ENCODE data around the gene TRIM50. TPM values are rescaled to one million over a fixed set of nuclear protein-coding genes. Genes with fewer than 3 reads are reported as not detected.

TRIM50 gene
- total RNA-seq, 1 donor from 2014 or later: not detected

DNA sequence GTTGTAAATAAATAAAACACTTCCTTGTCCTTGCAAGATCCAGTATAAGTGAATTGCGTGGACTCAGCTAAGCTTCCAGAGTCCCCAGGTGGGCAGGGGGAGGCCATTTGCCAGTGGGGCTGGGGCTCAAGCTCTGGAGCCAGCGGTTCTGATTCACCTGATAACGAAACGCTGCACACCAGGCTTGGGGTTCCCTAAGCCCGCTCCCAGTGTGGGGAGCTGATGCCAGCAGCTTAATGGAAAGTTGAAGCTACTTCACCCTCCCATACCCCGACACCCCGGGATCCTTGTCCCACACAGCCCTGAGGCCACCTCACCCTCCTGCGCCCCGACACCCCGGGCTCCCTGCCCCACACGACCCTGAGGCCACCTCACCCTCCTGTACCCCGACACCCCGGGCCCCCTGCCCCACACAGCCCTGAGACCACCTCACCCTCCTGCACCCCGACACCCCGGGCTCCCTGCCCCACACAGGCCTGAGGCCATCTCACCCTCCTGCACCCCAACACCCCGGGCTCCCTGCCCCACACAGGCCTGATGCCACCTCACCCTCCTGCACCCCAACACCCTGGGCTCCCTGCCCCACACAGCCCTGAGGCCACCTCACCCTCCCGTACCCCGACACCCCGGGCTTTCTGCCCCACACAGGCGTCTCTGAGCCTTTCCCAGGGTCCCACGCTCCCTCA, 30.9 kb upstream of the TRIM50 start:
- no peak overlapping the region for H3K4me3 ChIP-seq (ENCODE audit: low read depth, low read length)
- H3K27me3 ChIP-seq (ENCODE audit: control insufficient read depth, insufficient read depth, low read length): peaks cover 4% of the 10 kb centered on the region
- FAIRE-seq: no peak
- no peaks in the 10 kb centered on the region for H3K36me3 ChIP-seq (ENCODE audit: control insufficient read depth, insufficient read depth, low read length)
- TF ChIP-seq, protein P1, sequence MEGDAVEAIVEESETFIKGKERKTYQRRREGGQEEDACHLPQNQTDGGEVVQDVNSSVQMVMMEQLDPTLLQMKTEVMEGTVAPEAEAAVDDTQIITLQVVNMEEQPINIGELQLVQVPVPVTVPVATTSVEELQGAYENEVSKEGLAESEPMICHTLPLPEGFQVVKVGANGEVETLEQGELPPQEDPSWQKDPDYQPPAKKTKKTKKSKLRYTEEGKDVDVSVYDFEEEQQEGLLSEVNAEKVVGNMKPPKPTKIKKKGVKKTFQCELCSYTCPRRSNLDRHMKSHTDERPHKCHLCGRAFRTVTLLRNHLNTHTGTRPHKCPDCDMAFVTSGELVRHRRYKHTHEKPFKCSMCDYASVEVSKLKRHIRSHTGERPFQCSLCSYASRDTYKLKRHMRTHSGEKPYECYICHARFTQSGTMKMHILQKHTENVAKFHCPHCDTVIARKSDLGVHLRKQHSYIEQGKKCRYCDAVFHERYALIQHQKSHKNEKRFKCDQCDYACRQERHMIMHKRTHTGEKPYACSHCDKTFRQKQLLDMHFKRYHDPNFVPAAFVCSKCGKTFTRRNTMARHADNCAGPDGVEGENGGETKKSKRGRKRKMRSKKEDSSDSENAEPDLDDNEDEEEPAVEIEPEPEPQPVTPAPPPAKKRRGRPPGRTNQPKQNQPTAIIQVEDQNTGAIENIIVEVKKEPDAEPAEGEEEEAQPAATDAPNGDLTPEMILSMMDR (IDR thresholded peaks at IDR 0.05; ENCODE audit: insufficient read depth, low read length, severe bottlenecking): no peak
- DNase-seq (ENCODE audit: low read depth): no peak

DNA sequence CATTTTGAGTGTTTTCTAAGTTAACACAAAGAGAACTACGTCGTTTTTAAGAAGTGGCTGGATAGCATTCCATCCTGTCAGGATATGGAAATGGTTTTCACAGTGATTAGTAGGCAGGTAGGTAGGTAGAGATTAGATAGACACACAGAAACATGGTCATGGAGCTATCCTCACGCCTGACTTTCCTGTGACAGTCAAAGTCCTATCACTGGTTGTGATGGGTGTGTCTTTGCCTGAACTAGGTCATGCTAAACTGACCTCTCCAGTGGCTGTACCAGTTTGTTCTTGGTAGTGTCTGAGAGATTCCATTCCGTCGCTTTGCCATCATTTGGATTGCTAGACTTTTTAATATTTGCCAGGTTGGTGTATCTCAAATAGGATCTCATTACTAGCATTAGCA, 28.3 kb upstream of the TRIM50 start:
- TF ChIP-seq, protein P1 (IDR thresholded peaks at IDR 0.05; ENCODE audit: insufficient read depth, low read length, severe bottlenecking): no peak
- no peaks in the 10 kb centered on the region for H3K36me3 ChIP-seq (ENCODE audit: control insufficient read depth, insufficient read depth, low read length)

DNA sequence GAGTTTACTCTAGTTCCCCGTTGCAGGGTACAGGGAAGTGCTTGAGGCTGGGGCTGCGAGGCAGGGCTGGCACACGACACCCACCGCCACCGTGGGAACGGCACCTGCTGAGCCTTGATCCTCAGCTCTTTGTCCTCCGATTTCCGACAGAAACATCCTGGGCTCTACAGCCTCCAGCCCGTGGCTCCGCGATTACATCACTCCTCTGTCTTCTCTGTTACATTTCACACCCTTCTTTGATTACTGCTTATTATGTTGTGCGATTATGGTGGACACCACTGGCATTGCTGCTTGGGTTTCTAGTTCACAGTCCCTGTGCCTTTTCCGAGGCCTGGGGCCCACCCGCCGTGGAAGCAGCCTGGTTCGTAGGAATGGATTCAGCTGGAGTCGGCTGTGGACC, 26.9 kb upstream of the TRIM50 start:
- no peaks in the 10 kb centered on the region for H3K36me3 ChIP-seq (ENCODE audit: control insufficient read depth, insufficient read depth, low read length)
- TF ChIP-seq, protein P1 (IDR thresholded peaks at IDR 0.05; ENCODE audit: insufficient read depth, low read length, severe bottlenecking): no peak
- DNase-seq (ENCODE audit: low read depth) (no peak), FAIRE-seq (no peak)
- peaks cover 4% of the 10 kb centered on the region for H3K27me3 ChIP-seq (ENCODE audit: control insufficient read depth, insufficient read depth, low read length)
- H3K4me3 ChIP-seq (ENCODE audit: low read depth, low read length): no peak overlapping the region

More for the DNA sequence above, 28.3 kb upstream of the TRIM50 start:
- H3K27me3 ChIP-seq (ENCODE audit: control insufficient read depth, insufficient read depth, low read length): peaks cover 4% of the 10 kb centered on the region
- no peak overlapping the region for H3K4me3 ChIP-seq (ENCODE audit: low read depth, low read length)
- DNase-seq (ENCODE audit: low read depth) (no peak), FAIRE-seq (no peak)

DNA sequence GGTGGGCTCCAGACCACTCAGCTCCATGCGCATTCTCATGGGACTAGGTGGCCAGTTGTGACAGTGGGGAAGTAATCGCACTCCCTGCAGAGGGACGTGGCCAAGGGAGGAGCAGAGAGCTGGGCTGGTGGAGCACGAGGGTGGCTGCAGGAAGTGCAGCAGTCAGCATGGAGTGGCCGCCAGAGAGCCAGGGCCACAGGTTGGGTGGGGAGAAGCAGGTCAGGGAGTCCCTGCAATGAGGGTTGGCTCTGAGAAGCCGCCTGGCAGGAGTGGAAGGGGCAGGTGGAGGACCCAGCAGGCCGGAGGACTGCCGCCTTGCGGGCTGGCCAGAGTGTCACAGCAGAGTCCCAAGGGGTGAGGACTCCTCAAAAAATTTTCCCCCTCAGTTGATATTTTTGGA, 26.3 kb upstream of the TRIM50 start:
- Histone ChIP-seq H3K4me3 (ENCODE audit: low read depth, low read length) (no peak overlapping the region), H3K36me3 (ENCODE audit: control insufficient read depth, insufficient read depth, low read length) (no peaks in the 10 kb centered on the region), H3K27me3 (ENCODE audit: control insufficient read depth, insufficient read depth, low read length) (peaks cover 4% of the 10 kb centered on the region)
- DNase-seq (ENCODE audit: low read depth): no peak
- no peak for FAIRE-seq
- TF ChIP-seq, protein P1 (IDR thresholded peaks at IDR 0.05; ENCODE audit: insufficient read depth, low read length, severe bottlenecking): no peak

DNA sequence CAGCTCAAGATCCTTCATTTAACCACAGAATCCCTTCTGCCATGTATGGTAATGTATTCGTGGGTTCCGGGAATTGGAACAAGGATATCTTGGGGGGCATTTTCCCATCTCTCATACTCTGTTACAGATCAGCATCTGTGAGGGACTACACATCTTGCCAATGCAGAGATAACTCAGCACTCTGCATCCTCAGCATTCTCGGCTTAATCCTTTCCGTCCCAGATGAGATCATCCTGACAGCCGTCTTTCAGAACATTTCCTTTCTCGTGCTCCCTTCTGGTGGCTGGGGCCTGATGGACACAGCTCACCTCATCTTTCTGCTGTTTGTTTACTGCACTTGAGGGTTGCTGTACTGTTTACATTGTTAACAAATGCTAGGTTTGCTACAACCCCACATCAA, 25.4 kb upstream of the TRIM50 start:
- DNase-seq (ENCODE audit: low read depth): no peak
- TF ChIP-seq, protein P1 (IDR thresholded peaks at IDR 0.05; ENCODE audit: insufficient read depth, low read length, severe bottlenecking): no peak
- Histone ChIP-seq H3K36me3 (ENCODE audit: control insufficient read depth, insufficient read depth, low read length) (no peaks in the 10 kb centered on the region), H3K27me3 (ENCODE audit: control insufficient read depth, insufficient read depth, low read length) (peaks cover 4% of the 10 kb centered on the region), H3K4me3 (ENCODE audit: low read depth, low read length) (no peak overlapping the region)
- no peak for FAIRE-seq

DNA sequence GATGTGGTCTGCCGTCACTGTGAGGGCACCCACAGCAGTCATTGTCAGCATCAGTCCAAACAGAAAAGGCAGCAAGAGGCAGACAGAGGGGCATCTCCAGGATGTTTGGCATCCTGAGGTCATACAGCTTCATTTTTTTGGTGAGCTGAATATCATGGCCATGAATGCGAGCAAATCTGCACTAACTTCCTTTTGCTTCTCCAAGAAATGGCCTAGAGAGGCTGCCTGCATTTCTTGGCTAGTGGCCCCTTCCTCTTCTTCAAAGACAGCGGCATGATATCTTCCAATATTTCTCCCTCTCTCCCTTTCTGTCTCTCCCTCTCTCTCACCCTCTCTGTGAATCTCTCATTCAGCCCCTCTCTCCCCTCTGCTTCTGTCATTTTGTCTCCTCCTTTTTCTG, 24.9 kb upstream of the TRIM50 start:
- peaks cover 3% of the 10 kb centered on the region for H3K27me3 ChIP-seq (ENCODE audit: control insufficient read depth, insufficient read depth, low read length)
- no peaks in the 10 kb centered on the region for H3K36me3 ChIP-seq (ENCODE audit: control insufficient read depth, insufficient read depth, low read length)
- H3K4me3 ChIP-seq (ENCODE audit: low read depth, low read length): no peak overlapping the region
- no peak for DNase-seq (ENCODE audit: low read depth)
- no peak for FAIRE-seq
- TF ChIP-seq, protein P1 (IDR thresholded peaks at IDR 0.05; ENCODE audit: insufficient read depth, low read length, severe bottlenecking): no peak

All from bronchial epithelial cell (primary cell).